Stimulated activated CD8-positive, alpha-beta memory T cell treated with anti-CD3 and anti-CD28 coated beads, Interleukin-12 subunit alpha, Interleukin-12 subunit beta, amount 100 ng/mL, for 24 hours (primary cell): ENCODE results near the gene PLAC9.

ENCODE experiments used
- DNase-seq: peaks from one replicate; pipeline ENCODE4 v3.0.0-alpha.2; 2020; ENCODE audit errors: extremely low read depth

Gene PLAC9

DNA sequence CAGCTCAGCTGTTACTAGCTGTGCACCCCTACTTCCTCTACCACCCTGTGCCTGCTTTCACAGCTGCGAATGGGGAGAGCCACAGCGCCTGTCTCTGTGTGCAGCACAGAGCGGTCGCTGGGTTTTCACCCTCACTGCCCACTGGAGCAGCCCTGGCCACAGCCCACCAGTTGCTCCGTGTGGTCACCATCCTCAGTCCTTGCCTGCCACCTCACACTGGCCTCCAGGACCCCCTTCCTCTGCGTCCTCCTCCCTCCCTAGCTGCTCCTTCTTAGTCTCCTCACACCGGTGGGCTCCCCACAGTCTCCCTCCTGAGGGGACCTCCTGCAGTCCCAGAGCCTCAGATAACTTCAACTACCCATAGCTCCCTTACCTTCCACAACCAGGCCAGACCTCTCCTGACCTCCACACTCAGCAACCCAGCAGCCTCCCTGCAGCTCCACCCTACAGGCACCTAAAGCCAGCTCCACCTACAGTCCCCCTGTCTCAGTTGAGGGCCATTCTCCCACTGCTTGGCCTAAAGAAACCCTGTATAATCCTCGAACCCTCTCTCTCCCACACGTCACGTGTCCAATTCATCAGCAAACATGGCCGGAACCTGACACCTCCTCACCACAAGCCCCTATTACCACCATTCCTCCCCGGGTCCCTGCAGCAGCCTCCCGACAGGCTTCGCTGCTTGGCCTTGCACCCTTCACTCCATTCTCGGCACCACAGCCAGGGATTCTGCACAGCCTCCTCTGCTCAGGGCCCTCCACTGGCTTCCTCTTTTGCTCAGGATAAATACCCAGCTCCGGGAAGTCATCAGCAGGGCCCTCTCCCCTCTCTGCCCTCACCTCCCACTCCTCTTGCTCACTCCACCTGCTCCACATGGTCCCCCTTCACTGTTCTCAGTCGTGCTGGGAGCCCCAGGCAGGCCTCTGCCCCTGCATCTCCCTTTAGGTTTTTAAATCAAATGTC lies 28.1 kb downstream of the PLAC9 start:
- no peak for DNase-seq

DNA sequence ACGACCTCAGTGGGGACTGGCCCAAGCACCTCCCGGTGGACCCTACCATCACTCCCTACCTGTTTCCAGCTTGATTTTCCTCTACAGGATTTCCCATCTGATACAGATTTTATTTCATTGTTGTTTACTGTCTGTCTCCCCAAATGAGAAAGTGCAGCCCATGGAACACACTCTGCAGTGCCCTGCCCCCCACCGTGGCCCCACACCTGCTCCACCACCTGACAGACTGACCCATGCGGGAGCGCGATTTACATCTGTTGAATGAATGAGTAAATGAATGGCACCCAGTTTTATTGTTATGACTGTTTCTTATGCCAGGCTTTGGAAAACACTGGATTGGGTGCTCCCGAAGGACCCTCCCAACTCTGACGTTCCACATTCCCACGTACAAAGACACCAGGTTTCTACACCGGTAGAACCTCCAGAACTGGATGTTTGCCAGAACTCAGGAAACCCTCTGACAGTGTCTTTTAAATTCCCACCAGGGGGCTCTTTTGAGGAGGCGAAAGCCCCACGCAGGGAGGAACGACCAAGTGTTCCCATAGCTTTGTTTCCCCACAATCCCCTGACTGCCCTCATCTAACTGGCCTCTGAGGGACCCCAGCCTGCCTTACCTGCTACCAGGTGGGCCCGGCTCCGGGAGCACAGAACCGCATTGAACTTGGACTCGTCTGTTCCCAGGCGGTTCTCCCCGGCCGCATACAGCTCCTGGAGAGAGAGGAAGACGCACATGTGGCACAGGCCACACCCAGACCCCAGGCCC lies 29.0 kb downstream of the PLAC9 start:
- no peak for DNase-seq

GRCh38 chr10:80163741-80164341 lies 31.3 kb downstream of the PLAC9 start:
- DNase-seq: no peak

DNA sequence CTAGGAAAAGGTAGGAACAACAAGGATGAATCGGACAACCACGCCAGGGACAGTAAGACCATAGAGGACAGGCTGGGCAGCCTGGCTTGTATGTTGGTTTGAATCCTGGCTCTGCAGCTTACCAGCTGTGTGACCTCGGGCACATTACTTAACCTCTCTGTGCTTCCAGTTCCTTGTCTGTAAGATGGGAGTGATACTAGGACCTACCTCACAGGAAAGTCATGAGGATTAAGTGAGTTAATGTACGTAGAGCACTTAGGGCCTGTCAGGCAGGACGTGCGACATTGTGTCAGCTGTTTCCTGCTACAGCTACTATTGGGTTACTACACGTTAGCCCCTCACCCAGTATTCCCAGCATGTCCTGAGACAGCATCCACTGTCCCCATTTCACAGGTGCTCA lies 32.1 kb downstream of the PLAC9 start:
- DNase-seq: no peak

- no peak for DNase-seq
Measured at GRCh38 chr10:80165173-80165572, 32.6 kb downstream of the PLAC9 start.

- no peak for DNase-seq
Measured at GRCh38 chr10:80166581-80167470, 34.3 kb downstream of the PLAC9 start.

DNA sequence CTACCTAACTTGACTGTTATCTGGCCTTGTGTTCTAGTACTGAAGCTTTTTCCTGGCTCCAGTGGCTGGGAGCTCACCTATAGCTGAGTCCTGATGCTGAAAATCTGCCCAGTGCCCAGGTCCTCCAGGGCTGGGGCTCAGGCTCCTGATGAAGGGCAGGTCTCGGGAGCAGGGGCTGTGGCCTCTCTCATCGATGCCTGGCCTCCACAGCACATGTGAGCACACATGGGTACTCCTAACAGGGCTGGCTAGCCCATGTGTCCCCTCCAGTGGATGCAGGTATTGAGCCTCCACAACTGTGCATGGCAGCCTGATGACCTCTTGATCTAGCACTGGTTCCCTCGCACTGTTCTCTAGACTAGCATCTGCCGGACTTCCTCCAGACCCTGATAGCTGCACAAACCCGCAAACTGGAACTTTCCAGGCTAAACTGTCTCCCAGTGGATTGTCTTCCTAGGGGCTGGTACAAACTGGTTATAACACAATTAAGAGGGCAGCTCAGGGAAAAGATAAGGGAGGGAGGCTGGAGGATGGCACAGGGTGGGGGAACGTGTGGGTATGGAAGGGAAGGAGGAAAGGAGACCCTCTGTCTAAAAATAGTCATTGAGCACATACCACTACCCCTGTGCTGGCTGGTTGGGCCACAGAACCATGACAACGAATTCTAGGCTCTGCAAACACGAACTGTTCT lies 35.1 kb downstream of the PLAC9 start:
- no peak for DNase-seq

DNA sequence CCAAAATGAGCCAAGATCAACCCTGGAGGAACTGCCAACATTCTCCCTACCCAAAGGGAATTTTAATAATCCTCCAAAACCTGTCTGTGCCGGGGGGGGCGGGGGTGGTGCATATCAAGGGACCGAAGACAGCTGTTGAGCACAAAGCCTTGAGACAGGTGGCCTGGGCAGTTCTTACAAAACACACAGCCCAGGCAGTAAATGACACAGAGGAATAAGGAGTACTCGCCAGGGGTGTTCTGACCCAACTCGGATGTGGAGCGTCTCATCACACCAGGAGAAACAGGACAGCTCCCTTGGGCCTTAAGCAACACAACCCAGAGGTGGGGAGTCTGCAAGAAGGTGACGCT lies 35.6 kb downstream of the PLAC9 start:
- no peak for DNase-seq

DNA sequence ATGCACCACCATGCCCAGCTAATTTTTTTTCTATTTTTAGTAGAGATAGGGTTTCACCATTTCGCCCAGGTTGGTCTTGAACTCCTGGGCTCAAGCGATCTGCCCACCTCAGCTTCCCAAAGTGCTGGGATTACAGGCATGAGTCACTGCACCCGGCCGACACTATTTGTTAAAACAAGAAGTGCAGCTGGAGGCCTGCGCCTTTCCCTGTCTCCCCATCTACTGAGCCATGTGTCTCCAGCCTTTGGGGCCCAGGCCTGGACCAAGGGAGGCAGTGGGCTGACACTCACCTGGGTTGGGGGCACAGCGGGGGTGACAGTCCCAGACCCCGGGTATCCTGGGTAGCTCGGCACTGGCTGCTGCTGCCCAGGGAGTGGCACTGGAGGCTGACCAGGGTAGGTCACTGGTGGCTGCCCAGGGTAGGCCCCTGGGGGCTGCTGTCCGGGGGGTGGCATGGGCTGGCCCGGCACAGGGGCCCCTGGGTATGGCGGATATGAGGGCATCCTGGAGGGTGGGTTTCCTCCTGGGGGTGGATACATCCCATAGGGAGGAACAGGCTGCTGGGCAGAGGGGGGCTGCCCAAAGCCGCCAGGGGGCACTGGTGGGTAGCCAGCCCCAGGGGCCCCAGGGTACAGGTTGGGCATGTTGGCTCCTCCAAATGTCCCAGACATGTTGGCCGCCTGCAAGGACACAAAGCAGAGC lies 36.3 kb downstream of the PLAC9 start:
- no peak for DNase-seq

- DNase-seq: no peak
Measured at GRCh38 chr10:80170026-80170425, 37.5 kb downstream of the PLAC9 start.

DNA sequence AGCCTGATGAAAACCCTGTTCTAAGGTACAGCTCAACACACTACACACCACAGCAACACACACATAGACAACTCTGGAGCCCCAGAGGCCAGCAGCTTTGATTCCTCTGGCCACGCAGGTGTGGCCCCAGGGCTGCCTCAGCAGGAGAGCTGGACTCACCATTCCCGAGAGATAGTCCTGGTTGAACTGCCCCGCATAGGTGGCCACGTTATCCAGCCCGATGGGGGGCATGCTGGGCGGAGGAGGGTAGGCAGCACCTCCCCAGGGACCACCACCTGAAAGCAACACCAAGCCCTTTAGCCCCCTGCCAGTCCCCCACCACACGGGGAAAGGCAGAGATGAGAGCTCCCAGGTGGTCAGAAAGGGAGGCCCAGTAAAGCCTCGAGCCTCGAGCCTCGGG lies 38.1 kb downstream of the PLAC9 start:
- no peak for DNase-seq

DNA sequence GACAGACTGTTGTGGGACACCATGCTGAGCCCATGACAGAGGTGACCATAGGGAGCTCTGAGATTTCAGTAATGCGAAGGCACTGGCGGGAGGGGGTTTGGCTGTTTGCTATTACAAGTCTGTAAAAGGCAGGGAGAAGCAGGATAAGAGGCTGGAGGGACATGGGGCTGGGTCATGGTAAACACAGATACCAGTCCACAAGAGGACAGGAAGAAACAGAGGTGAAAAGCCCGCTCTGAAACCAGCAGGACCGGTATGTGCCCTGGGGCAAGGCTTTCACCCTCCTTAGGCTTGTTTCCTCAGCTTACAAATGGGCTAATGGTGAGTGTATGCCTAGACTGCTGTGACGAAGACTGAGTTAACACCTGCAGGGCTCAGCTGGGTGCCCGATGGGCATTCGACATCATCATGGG lies 38.7 kb downstream of the PLAC9 start:
- no peak for DNase-seq

DNA sequence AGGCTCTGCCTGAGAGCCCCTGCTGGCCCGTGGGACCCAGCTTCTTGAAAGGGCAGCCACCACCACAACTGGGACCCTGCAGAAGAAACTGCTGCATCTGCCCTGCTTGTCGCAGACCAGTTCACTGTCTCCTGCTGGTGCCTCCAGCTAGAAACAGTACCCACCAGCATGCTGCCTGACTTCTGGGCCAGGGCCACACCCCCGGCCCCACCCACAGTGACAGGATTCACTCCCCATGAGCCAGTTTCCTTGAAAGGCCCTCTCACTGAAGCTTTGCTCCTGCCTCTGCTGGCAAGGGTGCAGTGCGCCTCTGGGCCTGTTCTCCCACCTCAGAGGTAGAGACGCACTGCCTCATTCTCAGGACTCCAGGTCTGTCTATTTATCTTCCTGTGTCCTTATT lies 40.4 kb downstream of the PLAC9 start:
- DNase-seq: no peak

- no peak for DNase-seq
Measured at GRCh38 chr10:80173466-80173865, 40.9 kb downstream of the PLAC9 start.

DNA sequence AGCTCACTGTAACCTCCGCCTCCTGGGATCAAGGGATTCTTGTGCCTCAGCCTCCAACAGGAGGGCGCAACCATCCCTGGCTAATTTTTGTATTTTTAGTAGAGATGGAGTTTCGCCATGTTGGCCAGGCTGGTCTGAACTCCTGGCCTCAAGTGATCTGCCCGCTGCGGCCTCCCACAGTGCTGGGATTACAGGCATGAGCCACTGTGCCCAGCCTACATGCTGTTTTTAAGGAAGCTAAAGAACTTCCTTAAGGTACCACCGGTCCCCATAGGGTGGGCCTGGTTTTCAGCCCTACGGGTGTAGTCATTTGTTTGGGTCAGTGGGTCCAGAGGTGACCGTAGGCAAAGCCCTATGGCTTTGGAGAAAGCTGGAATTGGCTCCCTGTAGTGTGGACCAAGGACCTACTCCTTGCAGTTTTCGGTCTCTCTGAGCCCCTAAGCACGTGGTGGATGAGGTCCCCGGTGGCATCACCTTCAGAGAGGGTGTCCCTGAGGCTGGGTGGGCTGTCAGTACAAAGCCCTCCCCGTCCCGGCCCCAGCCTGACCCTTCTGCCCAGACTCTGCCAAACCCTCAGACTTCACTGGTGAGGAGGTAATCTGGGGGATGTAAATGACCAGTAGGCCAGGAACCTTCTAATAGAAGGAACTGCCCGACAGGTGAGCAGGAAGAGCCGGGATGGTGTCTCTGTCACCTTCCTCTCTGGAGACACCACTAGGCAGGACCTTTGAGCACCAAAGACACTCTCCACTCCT lies 42.3 kb downstream of the PLAC9 start:
- no peak for DNase-seq

DNA sequence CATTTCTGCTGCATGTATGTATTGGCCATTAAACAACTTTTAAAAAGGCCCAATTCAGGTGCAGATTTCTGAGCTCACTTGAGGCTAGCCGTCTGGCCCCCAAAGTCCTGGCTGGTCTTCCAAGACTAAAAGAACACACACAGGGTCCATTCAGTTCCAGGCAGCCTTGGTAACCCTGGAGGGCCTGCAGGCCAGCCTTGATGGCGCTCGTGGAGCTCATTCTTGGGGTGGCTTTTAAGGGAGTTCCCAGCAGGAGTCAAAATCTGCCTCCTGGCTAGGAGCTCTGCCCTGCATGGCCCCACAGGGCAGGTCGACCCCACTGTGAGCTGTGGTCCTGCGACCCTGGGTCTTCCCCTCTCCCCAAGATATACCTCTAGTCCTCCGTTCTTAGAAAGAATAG lies 44.0 kb downstream of the PLAC9 start:
- no peak for DNase-seq

GRCh38 chr10:80177781-80178636 lies 45.5 kb downstream of the PLAC9 start:
- no peak for DNase-seq

DNA sequence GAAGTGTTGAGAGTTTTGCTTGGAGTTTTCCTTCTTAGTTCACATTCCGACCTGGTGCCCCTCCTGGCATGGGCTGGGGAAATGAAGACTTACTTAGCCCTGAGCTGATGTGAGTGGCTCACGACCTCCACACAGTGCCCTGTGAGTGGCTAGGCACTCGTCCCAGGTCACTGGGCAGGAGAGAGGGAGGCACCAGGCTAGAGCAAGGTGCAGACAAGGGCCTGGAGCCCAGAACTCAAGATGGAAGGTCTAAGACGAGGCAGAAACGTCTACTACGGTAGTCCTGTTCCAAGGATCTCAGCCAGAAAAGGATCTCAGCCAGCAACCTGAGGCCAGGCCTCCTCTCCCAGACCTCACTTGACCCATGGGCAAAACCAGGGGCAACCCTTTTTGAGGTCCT lies 50.5 kb downstream of the PLAC9 start:
- no peak for DNase-seq

DNA sequence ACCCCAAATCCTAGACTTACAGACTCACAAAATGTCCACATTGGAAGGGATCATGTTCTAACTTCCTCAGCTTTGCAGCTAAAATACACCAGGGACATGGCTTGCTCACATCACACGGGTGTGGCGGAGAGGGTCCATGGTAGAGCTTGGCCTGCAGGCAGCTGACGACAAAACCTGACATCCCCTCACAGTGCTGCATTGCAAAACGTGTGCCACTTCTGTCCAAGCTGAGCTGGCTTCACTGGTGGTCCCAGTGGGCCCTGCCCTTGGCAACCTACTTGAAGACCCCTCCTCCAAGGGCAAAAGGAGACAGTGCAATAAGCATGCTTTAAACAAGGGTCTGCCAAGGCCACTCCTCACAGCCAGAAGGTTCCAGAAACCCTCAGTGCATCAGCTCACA lies 50.9 kb downstream of the PLAC9 start:
- DNase-seq: no peak
